HG02571 (cell line): ENCODE data around the gene MINDY4.

Source experiments
- ATAC-seq: cut with Tn5 transposase; IDR thresholded peaks from one replicate; pipeline ENCODE4 v1.9.1; 2021; ENCODE audit warnings: mild to moderate bottlenecking, moderate library complexity; ENCODE audit not compliant: unreplicated experiment

MINDY4 gene

DNA sequence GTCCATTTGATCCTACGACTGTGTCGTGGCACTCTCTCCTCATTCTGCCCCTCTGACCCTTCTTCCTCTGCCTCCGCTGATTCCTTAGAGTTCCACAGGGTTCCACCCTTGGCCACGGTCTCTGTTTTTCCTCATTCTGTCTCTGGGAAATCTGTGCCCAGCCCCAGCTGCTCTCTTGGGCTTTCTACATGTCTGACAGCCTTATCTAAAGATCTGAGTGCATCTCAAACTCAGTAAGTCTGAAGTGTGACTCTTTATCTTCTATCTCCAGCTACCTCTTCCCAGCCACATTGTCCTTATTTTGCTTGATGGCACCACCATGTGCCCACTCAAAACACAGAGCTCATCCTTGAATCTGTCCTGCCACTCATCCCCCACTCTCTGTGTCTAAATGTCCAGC, 78.3 kb downstream of the MINDY4 start:
- no peak for ATAC-seq

DNA sequence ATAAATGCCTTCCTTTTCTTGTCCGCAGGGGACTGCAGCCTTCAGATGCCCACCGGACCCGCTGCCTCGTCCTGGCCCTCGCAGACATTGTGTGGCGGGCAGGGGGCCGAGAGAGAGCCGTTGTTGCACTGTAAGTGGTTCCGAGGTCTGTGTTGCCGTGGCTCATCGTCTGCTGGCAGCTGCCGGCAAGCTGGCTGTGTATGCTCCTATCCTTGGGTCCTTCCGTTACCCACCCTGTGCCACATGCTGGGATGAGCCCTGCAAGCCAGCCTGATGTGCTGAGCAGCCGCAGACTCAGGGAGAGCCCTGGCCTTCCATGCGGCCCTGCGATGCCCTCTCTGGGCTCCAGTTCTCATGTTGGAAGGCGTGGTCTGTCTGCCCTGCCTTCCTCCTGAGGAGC, 79.2 kb downstream of the MINDY4 start:
- ATAC-seq: no peak

DNA sequence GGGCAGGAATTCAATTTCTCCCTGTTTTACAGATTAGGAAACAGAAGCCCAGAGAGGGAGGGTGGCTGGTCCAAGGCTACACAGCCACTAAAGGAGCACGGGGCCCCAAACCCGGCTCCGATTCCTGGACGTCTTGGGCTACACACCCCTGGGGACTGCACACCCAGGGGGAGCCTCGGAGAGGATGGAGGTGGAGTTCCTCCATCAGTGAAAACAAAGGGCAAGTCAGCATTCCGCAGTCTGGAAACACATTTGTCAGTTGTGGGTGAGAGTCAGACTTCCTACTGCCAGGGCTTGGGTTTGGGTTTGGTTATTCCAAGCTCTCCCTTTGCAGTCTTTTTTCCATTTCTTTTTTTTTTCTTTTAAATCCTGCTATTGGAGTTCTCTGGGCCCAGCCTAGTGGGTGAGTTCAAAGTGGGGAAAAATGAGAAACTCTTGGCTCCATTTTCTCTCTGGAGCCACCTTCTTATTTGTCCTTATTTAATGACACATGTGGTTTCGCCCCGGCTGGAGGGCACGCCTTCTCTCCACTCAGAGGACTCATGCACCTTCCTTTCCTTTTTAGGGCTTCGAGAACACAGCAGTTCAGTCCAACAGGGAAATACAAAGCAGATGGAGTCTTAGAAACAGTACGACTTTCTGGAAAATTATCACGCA, 80.6 kb downstream of the MINDY4 start:
- no peak for ATAC-seq

DNA sequence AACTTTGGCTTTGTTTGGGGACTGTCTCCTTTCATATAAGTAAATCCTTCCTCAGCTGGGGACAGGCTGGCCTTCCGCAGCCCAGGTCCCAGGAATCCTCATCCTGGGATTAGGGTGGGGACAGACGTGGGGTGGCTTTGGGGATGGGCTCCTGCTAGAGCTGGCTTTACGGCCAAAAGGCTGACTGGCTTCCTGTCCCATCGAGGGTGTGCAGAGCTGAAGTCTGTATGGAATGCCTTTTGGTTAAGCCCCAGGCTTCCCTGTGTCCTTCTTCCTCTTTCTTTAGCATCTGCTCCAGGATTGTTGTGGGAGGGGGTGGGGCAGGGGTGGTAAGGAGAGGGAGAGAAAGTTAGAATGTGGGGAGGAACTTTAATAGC, 81.1 kb downstream of the MINDY4 start:
- ATAC-seq: no peak

DNA sequence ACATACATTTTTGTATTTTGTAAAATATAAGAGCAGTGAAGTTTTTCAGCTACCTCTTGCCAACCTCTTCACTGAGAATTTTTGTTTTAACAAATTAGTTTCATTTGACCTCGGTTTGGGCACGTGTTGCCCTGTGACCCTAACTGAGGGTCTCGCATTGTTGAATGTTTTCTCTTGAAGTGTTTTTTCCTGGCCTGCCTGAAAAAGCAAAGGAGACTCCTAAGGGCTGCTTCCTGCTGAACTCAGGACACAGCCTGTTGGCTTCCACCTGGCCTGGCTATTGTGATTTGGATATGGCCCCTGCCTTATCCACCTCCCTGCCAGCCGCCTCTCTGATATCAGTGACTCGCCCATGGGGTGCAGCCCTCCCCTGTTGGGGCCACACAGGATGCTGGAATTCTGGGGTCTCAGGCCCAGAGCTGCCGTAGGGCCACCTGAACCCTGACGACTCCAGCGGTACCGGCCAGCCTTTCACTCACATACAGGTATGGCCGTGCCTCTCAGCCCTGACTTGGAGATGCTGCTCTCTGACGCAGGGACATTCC, 81.6 kb downstream of the MINDY4 start:
- no peak for ATAC-seq

DNA sequence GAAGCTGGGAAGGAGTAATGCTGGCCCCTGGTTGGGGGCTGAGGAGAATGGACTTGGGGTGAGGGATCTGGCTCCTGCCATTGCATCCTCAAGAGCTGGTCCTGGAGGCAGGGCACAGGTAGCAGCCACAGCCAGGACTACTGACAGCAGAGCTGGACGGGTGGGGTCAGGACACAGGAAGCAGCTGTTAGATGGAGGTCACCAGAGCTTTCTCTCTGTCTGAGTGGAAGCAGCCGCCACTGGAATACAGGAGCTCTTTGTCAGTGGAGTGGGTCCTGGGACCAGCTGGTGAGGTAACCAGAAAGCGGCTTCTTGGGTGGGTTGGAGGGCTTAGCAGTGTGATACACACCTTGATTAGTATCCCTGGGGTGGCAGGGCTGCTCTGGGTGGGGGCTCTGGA, 82.4 kb downstream of the MINDY4 start:
- ATAC-seq: no peak

DNA sequence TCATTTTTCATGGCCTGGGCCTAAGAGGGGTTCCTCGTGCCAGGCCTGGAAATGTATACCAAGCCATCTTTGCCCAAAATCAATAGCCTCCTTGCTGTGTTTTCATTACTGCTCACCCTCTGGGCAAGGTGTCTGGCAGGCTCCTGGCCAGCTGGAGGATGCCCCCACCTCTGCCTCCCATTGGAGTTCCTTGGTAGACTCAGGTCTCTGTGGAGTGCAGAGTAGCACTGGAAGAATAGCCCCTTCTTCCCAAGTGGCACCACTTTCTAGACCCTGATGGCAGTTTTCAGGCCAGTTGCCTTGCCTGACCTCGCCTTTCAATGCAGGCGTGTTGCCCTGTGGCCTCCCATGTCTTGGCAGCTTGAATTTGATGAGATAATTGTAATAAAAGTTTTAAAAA, 84.7 kb downstream of the MINDY4 start:
- ATAC-seq: no peak

DNA sequence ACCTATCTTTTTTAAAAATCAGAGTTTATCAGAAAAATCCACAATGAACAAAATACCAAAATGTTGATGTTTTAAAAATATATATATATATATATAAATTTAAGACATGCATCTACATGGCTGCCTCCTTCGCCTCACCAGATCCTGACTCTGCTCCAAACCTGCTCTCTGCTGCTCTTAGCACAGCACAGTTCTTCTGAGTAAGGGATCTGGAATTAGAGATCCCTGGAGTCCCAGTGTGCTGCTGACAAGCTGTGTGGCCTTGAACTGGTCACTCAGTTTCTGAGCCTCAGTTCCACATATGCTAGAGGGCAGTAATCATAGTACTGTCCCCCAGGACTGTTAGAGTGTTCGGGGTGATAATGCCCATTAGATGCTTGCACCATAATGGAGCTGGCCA, 87.4 kb downstream of the MINDY4 start:
- no peak for ATAC-seq

DNA sequence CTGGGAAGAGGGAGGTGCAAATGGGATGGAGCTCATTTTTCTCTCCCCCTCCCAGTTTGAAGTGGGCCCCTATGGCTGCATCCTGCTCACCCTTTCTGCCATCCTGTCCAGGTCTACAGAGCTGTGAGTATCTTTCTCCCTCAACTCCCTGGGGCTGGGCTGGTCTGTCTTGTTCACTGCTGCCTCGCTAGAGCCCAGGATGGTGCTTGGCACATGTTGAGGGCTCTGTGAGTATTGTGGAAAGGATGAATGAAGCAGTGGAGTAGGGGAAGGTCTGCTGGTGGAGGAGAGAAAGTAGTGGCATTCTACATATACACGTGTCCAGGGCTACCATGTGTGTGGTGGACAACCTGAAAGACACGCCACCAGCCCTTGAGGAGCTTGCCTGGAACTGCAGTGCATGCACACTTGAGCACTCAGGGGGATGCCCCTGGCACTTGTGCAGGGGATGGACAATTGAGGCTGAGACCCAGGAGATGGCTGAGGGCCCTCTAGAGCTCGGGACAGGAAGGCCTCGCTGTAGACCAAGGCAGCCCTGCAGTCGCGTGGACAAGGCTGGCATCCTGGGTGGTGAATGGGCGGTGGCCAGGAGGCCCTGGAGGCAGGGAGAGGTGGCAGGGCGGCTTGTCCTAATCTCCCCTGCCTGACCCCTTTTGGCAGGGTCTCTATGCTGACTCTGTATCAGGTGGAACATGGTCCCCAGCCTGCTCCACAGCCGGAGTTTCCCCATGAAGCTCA, 88.2 kb downstream of the MINDY4 start:
- ATAC-seq: no peak

DNA sequence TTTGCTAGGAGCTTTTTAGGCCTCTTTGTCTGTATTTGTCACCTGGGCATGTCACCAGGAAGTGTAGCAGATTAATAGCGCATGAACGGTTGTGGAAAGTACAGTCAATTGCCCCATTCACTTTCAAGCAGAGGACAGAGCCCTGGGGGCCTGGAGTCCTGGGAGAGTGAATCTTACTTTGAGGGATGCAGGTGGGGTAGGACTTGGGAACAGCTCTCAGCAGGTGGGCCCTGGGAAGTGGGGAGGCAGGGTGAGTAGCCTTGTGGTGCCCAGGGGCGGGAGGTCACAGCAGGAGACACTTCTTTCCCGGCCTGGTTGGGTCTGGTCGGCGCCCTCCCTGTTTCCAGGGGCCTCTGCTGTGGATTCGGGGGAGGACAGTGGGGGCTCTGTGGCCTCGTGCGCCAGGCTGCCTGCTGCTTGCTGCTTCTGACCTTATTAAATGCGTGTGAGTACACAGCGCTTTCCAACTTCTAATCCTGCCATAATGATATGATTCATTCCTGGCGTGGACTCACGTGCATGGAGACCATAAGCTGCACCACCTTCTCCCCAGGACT, 88.8 kb downstream of the MINDY4 start:
- ATAC-seq: no peak

DNA sequence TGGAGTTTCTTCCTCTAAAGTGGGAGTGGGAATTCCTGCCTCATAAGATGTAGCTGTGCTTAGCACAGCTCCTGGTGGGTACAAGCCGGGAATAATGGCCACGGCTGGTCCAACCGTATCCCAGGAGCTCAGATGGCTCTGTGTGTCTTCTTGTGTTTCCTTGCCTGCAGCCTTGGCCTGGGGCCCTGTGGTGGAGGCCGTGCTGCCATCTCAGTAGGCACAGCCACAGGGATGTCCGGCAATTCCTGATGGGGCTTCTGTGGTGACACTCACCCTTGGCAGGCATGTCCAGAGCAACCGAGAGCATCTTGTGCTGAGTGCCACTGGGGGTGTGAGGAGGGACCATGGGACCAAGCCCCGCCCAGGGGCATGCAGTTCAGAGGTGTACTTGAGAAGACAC, 90.4 kb downstream of the MINDY4 start:
- ATAC-seq: no peak

DNA sequence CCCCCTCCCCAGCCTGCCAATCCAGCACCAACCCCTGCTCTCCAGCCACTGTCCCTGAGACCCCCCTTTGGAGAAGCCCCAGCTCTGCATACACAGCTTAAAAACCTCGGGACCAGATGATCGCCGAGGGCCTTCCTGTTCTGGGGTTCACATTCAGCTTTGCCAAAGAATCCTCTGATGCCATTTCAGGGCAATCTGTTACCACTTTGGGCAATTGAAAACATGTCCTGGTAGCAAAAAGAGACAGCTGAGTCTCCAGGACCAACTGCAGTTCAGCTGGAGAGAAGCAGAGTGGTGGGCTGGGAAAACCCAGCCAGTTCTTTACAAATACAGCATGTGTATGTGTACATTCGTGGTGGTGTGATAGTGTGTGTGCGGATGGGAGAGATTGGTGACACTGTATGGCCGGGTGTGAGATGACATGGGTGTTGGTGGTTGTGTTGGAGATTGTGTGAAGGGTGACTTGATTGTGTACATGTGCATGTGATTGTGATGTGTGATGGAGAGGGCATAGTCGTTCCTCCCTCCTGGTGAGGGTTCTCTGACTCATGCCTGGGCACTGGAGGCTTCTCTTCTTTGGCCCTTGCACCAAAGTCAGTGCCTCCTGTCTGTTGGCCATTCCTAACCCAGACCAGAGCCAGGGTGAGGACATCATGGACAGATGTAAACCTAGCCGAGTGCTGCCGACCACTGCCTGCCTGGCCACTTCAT, 91.9 kb downstream of the MINDY4 start:
- no peak for ATAC-seq

DNA sequence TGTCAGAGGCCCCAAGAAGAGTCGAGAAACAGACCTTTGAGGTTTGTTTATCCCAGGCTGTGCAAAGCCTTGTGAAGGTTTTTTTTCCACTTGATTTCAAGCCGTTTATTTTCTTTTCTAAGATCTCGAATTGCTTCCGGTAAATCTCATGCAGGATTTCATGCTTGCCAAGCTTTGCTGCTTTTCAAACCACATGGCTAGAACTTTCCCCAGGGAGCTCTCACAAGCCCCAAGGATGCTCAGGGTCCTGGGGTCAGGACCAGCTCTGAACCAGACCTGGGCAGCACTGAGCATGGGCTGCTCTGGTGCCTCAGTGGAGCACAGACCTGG, 92.5 kb downstream of the MINDY4 start:
- ATAC-seq: no peak

DNA sequence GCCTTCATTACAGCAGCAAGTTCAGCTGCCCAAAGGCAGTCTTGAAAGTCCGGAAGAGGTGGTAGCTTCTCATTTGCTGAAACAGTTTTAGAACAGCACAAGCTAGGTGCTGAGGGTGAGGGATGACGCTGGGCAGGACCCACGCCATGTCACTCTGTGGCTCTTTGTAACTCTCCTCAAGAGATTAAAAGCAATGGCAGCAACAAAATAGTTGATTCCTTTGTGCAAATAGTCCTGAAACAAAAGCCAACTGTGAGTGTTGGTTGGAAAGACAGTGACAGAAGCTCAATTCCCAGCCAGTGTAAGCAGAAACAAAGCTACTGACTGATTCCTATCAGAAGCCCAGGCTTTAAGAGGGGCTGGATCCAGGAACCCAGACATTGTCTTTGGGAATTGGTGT, 92.9 kb downstream of the MINDY4 start:
- ATAC-seq: no peak

DNA sequence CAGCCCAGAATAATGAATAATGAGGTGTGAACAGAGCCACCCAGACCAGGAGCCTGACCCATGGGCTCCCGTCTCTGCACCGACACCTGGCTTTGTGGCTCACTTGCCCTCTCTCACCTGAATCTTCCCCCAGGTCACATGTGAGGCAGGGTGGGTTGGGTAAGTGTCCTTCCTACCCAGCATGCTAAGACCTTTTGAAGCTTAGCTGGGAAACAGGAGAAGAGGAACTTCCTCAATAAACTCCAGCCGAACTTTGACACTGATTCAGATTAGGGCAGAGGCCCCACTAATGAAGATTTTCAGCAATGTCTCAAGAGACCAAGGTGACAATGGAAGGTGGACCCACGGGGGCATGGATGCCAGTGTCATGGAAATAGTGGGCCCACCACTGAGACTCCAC, 93.9 kb downstream of the MINDY4 start:
- no peak for ATAC-seq

DNA sequence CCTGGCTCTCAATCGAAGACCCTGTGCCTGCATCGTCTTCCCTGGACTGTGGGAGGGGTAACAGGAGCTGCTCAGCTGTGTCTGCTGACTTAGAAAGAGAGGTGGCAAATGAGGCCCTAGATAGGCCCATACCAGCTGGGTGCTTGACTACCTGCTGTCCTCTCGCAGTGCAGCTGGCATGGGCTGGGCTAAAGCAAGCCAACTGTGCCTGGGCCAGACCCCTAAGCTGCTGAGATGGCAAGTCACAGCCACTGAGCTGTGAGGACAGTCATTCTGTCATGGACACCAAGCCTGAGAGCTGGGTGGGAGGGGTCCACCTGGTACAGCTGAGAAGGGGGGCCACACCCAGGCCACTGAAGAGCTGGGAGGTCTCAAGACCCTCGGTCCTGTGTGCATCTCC, 94.6 kb downstream of the MINDY4 start:
- no peak for ATAC-seq

DNA sequence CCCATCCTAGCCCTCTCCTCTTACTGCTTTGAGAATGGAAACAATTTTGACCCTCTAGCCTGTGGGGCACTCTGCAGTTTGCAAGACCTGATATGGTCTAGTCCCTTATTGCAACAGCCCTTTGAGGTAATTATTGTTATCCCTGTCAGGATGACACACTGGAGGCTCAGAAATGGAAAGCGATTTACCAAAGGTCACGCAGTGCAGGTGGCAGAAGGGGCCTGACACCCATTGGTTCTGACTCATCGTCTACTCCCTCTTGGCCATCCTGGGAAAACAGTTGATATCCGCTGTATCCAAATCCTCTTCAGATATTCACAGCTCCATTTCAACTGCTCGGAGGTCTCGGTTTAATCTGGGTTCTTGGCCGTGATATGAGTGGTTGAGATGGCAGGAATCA, 95.7 kb downstream of the MINDY4 start:
- ATAC-seq: no peak

DNA sequence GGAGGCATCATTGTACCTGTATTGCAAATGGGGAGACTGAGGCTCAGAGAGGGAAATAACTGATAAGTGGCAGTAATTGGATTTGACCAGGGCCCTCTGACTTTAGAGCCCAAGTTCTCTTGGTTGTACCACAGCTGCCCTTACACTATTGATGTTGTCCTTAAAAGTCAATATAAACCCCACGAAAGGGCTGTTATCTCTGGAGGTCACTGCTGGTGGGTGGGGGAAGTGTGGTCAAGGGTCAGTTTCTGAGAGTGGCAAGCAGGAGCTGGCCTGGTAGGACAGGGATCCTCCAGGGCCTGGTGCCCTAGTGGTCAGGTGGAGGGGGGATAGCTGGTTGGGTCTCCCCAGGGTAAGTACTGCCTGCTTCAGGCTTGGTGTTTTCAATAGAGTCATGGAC, 96.3 kb downstream of the MINDY4 start:
- no peak for ATAC-seq

DNA sequence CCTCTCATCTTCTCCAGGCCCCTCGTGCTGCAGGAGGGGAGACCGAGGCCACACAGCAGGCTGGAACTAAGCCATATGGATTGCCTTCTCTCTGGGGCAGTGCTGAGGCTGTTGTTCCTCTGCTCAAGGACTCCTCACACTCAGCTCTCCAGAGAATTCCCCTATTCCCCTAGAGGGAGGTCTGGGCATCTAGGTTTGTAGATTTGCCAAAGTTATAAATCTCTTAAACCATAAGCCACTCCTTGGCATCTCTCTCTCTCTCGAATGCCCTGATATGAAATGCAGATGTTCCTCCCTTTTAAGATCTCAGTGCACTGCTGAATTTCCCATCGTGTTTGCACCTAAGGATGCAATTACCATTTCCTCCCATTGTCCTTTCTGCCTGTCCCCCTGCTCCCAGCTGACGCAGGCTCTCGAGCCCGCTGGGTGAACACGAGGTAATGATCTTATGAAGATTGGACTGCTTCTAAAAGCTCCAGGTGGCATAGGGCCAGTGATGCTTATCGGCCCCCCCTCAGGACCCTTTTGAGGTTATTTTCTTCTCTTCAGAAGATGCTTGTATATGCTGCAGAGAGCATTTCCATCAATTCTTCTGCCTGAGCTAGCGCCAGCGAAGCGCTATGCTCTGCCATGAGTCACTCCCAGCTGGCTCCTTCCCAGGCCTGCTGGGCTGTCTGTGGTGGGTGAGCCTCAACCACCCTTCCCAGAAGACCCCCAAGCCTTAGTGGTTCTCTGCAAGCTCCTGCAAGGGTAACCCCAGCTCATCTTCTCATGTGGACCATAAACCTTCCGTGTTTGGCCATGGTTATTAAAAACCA, 98.8 kb downstream of the MINDY4 start:
- ATAC-seq: no peak

DNA sequence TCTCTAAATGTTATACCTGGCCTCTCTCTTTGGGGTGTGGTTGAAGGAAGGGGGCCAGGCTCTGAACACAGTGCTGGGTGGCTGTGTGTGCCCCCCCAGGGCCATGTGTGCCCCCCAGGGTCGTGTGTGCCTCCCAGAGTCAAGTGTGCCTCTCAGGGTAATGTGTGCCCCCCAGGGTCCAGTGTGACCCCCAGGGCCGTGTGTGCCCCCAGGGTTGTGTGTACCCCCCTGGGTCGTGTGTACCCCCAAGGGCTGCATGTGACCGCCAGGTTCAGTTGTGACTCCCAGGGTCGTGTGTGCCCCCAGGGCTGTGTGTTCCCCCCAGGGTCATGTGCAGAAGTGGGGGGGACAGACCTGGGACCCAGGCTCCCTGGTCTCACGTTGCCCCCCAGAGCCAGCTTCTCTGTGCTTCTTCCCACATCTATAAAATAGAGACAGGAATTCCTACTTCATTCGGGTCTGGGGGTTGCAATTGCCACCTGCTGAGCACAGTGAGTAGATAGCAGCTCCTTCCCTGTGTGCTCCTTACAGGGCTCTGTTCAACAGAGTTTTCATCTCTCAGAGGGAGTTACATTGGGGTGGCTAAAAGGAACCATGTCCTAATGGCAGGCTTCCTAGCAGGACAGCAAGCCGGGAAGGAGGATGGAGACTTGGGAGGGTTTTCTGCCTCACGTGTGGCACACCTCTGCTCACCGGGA, 99.8 kb downstream of the MINDY4 start:
- ATAC-seq: no peak
